Stomach (tissue), 4 donors: ENCODE results near the gene DOCK2.

Experiments
- CTCF ChIP-seq, 7 experiments: fragments of 450-650 bp in 4 of 7; fragments of 200-600 bp in 3 of 7; sonication (generic) in 3 of 7; IDR thresholded peaks; one replicate each; pipeline ENCODE4 v1.5.1; 2016 to 2019; ENCODE audit warnings: antibody characterized with exemption in 7 of 7, control low read depth in 2 of 7, mild to moderate bottlenecking in 1 of 7
- POLR2A ChIP-seq, 4 donors: fragments of 450-650 bp; IDR thresholded peaks; one replicate each; pipeline ENCODE4 v1.6.1; 2016; ENCODE audit warnings: antibody characterized with exemption in 4 of 4, control low read depth in 2 of 4, mild to moderate bottlenecking in 1 of 4, moderate library complexity in 1 of 4
- POLR2AphosphoS5 ChIP-seq, 3 donors: sonication (generic); formaldehyde crosslinking; IDR thresholded peaks; one replicate each; pipeline ENCODE4 v1.6.1; 2016; ENCODE audit warnings: antibody characterized with exemption in 3 of 3

GRCh38 chr5:169696621-169697510 is 59.8 kb downstream of the DOCK2 start:
- TF ChIP-seq CTCF (IDR thresholded peaks at IDR 0.05) (no peak), POLR2A (IDR thresholded peaks at IDR 0.05) (no peak), POLR2AphosphoS5 (IDR thresholded peaks at IDR 0.05) (no peak)
